Measurements from ENCODE around the gene SAMM50.
A peak's percentile ranks its signal among the peaks of the same experiment; 100 is the strongest.

Gene SAMM50

DNA sequence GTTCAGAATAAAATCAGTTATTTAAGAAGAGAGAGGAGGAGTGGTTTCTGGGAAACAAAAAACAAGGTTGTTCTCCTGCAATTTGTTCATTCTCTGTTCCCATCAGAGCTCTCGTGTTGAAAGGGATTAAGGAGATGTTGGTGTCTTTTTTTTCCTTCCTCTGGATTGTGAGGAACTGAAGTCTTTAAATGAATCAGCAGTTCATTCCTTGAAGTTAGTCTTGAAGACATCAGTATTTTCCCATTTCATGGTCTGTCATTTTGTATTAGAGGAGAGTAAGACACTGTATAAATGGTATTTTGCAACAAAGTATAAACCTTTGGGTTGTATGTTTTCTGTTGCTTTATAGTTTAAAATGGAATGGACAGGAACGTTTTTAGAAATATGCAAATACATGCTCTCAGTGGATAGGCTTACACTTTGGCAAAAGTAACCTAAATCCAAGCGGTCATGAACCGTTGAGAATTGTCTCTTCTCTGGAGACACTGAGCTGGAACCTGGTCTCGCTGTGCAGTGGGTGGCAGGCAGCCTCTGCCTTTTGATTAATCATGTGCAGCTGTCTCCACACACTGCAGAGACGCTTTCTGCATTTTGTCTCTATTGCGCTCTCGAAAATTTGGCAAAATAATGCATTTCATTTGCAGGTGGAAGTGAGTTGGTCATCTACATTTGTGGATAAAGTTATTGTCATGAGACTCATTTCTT, 33.0 kb downstream of the SAMM50 start:
- Histone ChIP-seq H3K36me3 (ENCODE audit: control insufficient read depth in 4 of 4, insufficient read depth in 4 of 4, low read length in 3 of 4) (peaks cover 18 to 79% (median 53%) of the 10 kb centered on the region in 4 experiments), H3K9me3 (ENCODE audit: control extremely low read depth in 1 of 5, control insufficient read depth in 4 of 5, insufficient read depth in 2 of 5, low read depth in 1 of 5, low read length in 4 of 5) (no peaks in the 10 kb centered on the region), H3K27me3 (replicated peaks in 2 of 5; ENCODE audit: control insufficient read depth in 4 of 5, insufficient read depth in 5 of 5, low read length in 4 of 5) (no peaks in the 10 kb centered on the region), H3K27ac (ENCODE audit: insufficient read depth in 1 of 2, low read depth in 1 of 2, low read length in 2 of 2, poor library complexity in 1 of 2, severe bottlenecking in 2 of 2) (no peak overlapping the region), H3K4me3 (ENCODE audit: control insufficient read depth in 1 of 7, extremely low read depth in 1 of 7, insufficient read depth in 4 of 7, low read depth in 2 of 7, low read length in 6 of 7) (no peak overlapping the region), H3K4me1 (ENCODE audit: control extremely low read depth in 1 of 4, control insufficient read depth in 4 of 4, insufficient read depth in 4 of 4, low read length in 3 of 4) (peaks cover 0 to 7% (median 2%) of the 10 kb centered on the region in 4 experiments)
- 93% methylated on average over 7 of the region's 8 CpGs for WGBS (ENCODE audit: insufficient coverage)
- POLR2A ChIA-PET, result no interaction called here
- CTCF ChIA-PET, result interaction anchor here (0.7 to 12.5 kb wide), 3 partner anchors 43 to 98 kb away, joined by 3 to 328 read pairs (median 3); no protein-coding TSS in a partner anchor
- DNase-seq, result no peak

DNA sequence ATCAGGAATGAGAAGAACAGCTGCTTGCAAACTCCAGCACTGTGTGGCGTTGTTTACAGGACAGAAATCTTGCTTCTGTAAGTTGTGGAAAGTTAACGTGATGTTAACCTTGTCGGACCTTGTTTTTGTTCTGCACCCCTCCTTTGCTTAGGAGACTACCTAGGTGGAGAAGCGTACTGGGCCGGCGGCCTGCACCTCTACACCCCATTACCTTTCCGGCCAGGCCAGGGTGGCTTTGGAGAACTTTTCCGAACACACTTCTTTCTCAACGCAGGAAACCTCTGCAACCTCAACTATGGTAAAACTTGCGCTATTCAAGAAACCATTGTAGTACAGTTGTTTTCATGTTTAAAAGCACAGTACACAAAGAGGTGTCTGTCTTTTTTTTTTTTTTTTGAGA, 33.7 kb downstream of the SAMM50 start:
- Histone ChIP-seq H3K4me1 (ENCODE audit: control extremely low read depth in 1 of 4, control insufficient read depth in 4 of 4, insufficient read depth in 4 of 4, low read length in 3 of 4) (peaks cover 0 to 7% (median 2%) of the 10 kb centered on the region in 4 experiments), H3K27me3 (replicated peaks in 2 of 5; ENCODE audit: control insufficient read depth in 4 of 5, insufficient read depth in 5 of 5, low read length in 4 of 5) (no peaks in the 10 kb centered on the region), H3K4me3 (ENCODE audit: control insufficient read depth in 1 of 7, extremely low read depth in 1 of 7, insufficient read depth in 4 of 7, low read depth in 2 of 7, low read length in 6 of 7) (no peak overlapping the region), H3K36me3 (ENCODE audit: control insufficient read depth in 4 of 4, insufficient read depth in 4 of 4, low read length in 3 of 4) (peaks cover 13 to 75% (median 53%) of the 10 kb centered on the region in 4 experiments), H3K9me3 (ENCODE audit: control extremely low read depth in 1 of 5, control insufficient read depth in 4 of 5, insufficient read depth in 2 of 5, low read depth in 1 of 5, low read length in 4 of 5) (no peaks in the 10 kb centered on the region), H3K27ac (ENCODE audit: insufficient read depth in 1 of 2, low read depth in 1 of 2, low read length in 2 of 2, poor library complexity in 1 of 2, severe bottlenecking in 2 of 2) (no peak overlapping the region)
- ChIA-PET POLR2A (no interaction called here), CTCF (interaction anchor here (12.5 kb wide), 1 partner anchor 97 kb away, joined by 328 read pairs; no protein-coding TSS in a partner anchor)
- no peak for DNase-seq
- 100% methylated on average over 3 of the region's 10 CpGs for WGBS (ENCODE audit: insufficient coverage)

DNA sequence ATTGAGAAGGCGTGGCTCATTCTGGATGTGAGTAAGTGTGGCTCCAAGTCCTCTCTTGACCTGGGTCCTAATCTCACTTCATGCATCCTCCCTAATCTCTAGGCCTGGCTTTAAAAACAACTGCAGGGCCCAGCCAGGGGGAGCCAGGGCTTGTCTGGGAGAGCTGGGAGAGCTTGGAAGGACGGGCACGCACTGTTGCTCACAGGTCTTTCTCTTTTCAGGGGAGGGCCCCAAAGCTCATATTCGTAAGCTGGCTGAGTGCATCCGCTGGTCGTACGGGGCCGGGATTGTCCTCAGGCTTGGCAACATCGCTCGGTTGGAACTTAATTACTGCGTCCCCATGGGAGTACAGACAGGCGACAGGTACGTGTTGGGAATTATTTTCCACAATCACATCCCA, 34.8 kb downstream of the SAMM50 start:
- H3K9me3 ChIP-seq (ENCODE audit: control extremely low read depth in 1 of 5, control insufficient read depth in 4 of 5, insufficient read depth in 2 of 5, low read depth in 1 of 5, low read length in 4 of 5), result no peaks in the 10 kb centered on the region
- ChIA-PET POLR2A (no interaction called here), CTCF (interaction anchor here (1.1 to 12.5 kb wide), 3 partner anchors 9 to 636 kb away, joined by 4 to 328 read pairs (median 4); no protein-coding TSS in a partner anchor)
- DNase-seq, result no peak
- H3K27ac ChIP-seq (ENCODE audit: insufficient read depth in 1 of 2, low read depth in 1 of 2, low read length in 2 of 2, poor library complexity in 1 of 2, severe bottlenecking in 2 of 2), result no peak overlapping the region
- no peak overlapping the region for H3K4me3 ChIP-seq (ENCODE audit: control insufficient read depth in 1 of 7, extremely low read depth in 1 of 7, insufficient read depth in 4 of 7, low read depth in 2 of 7, low read length in 6 of 7)
- 100% methylated on average over 8 of the region's 13 CpGs for WGBS (ENCODE audit: insufficient coverage)
- H3K4me1 ChIP-seq (ENCODE audit: control extremely low read depth in 1 of 4, control insufficient read depth in 4 of 4, insufficient read depth in 4 of 4, low read length in 3 of 4), result peaks cover 0 to 7% (median 2%) of the 10 kb centered on the region in 4 experiments
- H3K36me3 ChIP-seq (ENCODE audit: control insufficient read depth in 4 of 4, insufficient read depth in 4 of 4, low read length in 3 of 4), result peaks cover 13 to 78% (median 55%) of the 10 kb centered on the region in 4 experiments
- no peaks in the 10 kb centered on the region for H3K27me3 ChIP-seq (replicated peaks in 2 of 5; ENCODE audit: control insufficient read depth in 4 of 5, insufficient read depth in 5 of 5, low read length in 4 of 5)

DNA sequence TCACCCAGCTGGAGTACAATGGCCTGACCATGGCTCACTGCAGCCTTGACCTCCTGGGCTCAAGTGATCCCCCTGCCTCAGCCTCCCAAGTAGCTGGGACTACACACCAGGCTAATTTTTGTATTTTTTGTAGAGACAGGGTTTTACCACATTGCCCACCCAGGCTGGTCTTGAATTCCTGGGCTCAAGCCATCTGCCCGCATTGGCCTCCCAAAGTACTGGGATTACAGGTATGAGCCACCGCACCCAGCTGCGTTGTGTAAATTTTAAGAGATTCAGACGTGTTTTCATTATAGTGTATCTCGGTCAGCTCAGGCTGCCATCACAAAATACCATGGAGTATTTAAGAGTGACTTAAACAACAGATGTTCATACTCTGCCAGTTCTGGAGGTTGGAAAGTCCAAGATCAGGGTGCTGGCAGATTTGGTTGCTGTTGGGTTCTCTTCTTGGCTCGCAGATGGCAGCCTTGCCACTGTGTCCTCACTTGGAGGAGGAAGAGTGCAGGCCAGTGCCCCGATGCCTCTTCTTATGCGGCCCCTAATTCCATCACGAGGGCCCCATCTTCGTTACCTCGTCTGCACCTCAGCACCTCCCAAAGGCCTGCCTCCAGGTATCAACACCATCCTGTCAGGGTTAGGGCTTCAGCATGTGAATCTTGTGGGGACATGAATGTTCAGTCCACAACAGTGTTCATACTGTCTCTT, 36.2 kb downstream of the SAMM50 start:
- Histone ChIP-seq H3K36me3 (ENCODE audit: control insufficient read depth in 4 of 4, insufficient read depth in 4 of 4, low read length in 3 of 4) (peaks cover 10 to 75% (median 47%) of the 10 kb centered on the region in 4 experiments), H3K4me1 (ENCODE audit: control extremely low read depth in 1 of 4, control insufficient read depth in 4 of 4, insufficient read depth in 4 of 4, low read length in 3 of 4) (peaks cover 0 to 18% (median 13%) of the 10 kb centered on the region in 4 experiments), H3K27me3 (replicated peaks in 2 of 5; ENCODE audit: control insufficient read depth in 4 of 5, insufficient read depth in 5 of 5, low read length in 4 of 5) (no peaks in the 10 kb centered on the region), H3K9me3 (ENCODE audit: control extremely low read depth in 1 of 5, control insufficient read depth in 4 of 5, insufficient read depth in 2 of 5, low read depth in 1 of 5, low read length in 4 of 5) (no peaks in the 10 kb centered on the region), H3K27ac (ENCODE audit: insufficient read depth in 1 of 2, low read depth in 1 of 2, low read length in 2 of 2, poor library complexity in 1 of 2, severe bottlenecking in 2 of 2) (no peak overlapping the region), H3K4me3 (ENCODE audit: control insufficient read depth in 1 of 7, extremely low read depth in 1 of 7, insufficient read depth in 4 of 7, low read depth in 2 of 7, low read length in 6 of 7) (no peak overlapping the region)
- ChIA-PET POLR2A (no interaction called here), CTCF (interaction anchor here (0.9 to 12.5 kb wide), 5 partner anchors 11 to 636 kb away, joined by 3 to 328 read pairs (median 4); no protein-coding TSS in a partner anchor)
- no peak for DNase-seq
- 94% methylated on average over 11 of the region's 11 CpGs for WGBS (ENCODE audit: insufficient coverage)

DNA sequence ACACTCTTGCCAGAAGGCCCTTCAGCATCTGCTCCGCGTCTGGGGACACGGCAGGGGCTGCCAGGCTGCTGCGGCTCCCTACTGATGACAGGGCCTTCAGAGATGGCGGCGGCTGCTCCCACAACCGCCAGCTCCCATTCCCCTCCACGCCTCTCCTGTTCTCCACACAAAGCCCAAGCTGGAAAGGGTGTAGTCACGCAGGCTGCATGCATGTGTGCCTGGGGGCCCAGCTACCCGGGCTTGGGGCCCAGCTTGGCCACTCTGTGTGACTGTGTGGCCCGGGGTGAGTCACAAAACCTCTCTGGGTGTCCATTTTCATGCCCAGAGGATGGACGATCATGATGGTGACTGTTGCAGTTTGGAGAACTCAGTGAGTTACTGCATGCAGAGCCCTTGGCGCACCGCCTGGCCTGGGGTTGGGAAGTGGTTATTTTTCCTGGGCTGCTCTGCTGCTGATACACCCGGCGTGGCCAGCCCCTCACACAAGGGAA, 37.1 kb downstream of the SAMM50 start:
- no peak for DNase-seq
- 85% methylated on average over 14 of the region's 16 CpGs for WGBS (ENCODE audit: insufficient coverage)
- ChIA-PET POLR2A (interaction anchor here (1.7 kb wide), 1 partner anchor 93 kb away, joined by 5 read pairs; no protein-coding TSS in a partner anchor), CTCF (interaction anchor here (1.3 to 12.5 kb wide), 19 partner anchors 9 to 634 kb away, joined by 3 to 328 read pairs (median 10); no protein-coding TSS in a partner anchor)
- Histone ChIP-seq H3K27me3 (replicated peaks in 2 of 5; ENCODE audit: control insufficient read depth in 4 of 5, insufficient read depth in 5 of 5, low read length in 4 of 5) (no peaks in the 10 kb centered on the region), H3K36me3 (ENCODE audit: control insufficient read depth in 4 of 4, insufficient read depth in 4 of 4, low read length in 3 of 4) (peaks cover 10 to 76% (median 47%) of the 10 kb centered on the region in 4 experiments), H3K4me3 (ENCODE audit: control insufficient read depth in 1 of 7, extremely low read depth in 1 of 7, insufficient read depth in 4 of 7, low read depth in 2 of 7, low read length in 6 of 7) (no peak overlapping the region), H3K27ac (ENCODE audit: insufficient read depth in 1 of 2, low read depth in 1 of 2, low read length in 2 of 2, poor library complexity in 1 of 2, severe bottlenecking in 2 of 2) (no peak overlapping the region), H3K4me1 (ENCODE audit: control extremely low read depth in 1 of 4, control insufficient read depth in 4 of 4, insufficient read depth in 4 of 4, low read length in 3 of 4) (peaks cover 0 to 19% (median 13%) of the 10 kb centered on the region in 4 experiments), H3K9me3 (ENCODE audit: control extremely low read depth in 1 of 5, control insufficient read depth in 4 of 5, insufficient read depth in 2 of 5, low read depth in 1 of 5, low read length in 4 of 5) (no peaks in the 10 kb centered on the region)

DNA sequence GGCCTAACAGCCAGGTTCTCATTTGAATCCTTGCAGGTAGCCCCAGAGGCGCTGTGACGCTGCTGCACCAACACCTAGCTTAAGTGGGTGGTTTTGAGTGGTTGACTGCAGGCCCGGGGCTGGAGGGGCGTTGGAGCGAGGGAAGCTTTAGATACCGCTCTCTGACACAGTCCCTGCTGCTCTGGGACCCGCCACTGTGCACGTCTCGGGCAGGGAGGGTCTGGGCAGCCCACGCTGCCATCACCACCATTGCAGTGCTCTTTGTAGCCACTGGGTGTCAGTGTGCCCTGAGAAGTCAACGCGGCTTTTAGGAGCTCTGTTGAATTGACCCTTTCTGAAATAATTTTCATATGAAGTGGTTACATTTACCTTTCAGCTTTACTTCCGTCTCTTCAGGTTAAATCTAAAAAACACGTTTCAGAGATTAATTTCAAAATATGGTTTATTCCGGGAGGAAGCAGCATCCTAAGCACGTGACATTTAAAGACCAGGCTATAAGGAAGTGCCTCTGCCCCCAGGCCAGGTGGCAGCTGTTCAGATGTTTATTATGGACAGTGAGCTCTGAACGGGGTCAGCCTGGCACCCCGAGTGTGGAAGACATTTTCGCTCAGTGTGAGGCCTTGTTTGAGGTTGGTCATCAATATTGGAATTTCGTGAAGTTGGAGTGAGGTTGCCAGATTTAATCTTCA, 38.0 kb downstream of the SAMM50 start:
- 42% methylated on average over 18 of the region's 20 CpGs for WGBS (ENCODE audit: insufficient coverage)
- POLR2A ChIA-PET, result interaction anchor here (1.7 kb wide), 1 partner anchor 92 kb away, joined by 5 read pairs; no protein-coding TSS in a partner anchor
- DNase-seq, result peak; percentile 56 to 80 (median 75)
- CTCF ChIA-PET, result interaction anchor here (0.7 to 12.5 kb wide), 34 partner anchors 8 to 683 kb away, joined by 3 to 328 read pairs (median 5); partner anchors contain the start of genes PARVB and PARVG
- peaks cover 0 to 19% (median 13%) of the 10 kb centered on the region in 4 experiments for H3K4me1 ChIP-seq (ENCODE audit: control extremely low read depth in 1 of 4, control insufficient read depth in 4 of 4, insufficient read depth in 4 of 4, low read length in 3 of 4)
- H3K4me3 ChIP-seq (ENCODE audit: control insufficient read depth in 1 of 7, extremely low read depth in 1 of 7, insufficient read depth in 4 of 7, low read depth in 2 of 7, low read length in 6 of 7), result no peak overlapping the region
- no peaks in the 10 kb centered on the region for H3K27me3 ChIP-seq (replicated peaks in 2 of 5; ENCODE audit: control insufficient read depth in 4 of 5, insufficient read depth in 5 of 5, low read length in 4 of 5)
- H3K27ac ChIP-seq (ENCODE audit: insufficient read depth in 1 of 2, low read depth in 1 of 2, low read length in 2 of 2, poor library complexity in 1 of 2, severe bottlenecking in 2 of 2), result no peak overlapping the region
- peaks cover 10 to 79% (median 49%) of the 10 kb centered on the region in 4 experiments for H3K36me3 ChIP-seq (ENCODE audit: control insufficient read depth in 4 of 4, insufficient read depth in 4 of 4, low read length in 3 of 4)
- H3K9me3 ChIP-seq (ENCODE audit: control extremely low read depth in 1 of 5, control insufficient read depth in 4 of 5, insufficient read depth in 2 of 5, low read depth in 1 of 5, low read length in 4 of 5), result no peaks in the 10 kb centered on the region

Data from common myeloid progenitor, CD34-positive (primary cell).